HG02973 (cell line): ENCODE measurements around the gene FNDC3B.
A peak's percentile ranks its signal among the peaks of the same experiment; 100 is the strongest.

Source experiments
- ATAC-seq: cut with Tn5 transposase; IDR thresholded peaks from one replicate; pipeline ENCODE4 v1.9.1; 2021; ENCODE audit warnings: moderate library complexity; ENCODE audit not compliant: unreplicated experiment

The FNDC3B gene

DNA sequence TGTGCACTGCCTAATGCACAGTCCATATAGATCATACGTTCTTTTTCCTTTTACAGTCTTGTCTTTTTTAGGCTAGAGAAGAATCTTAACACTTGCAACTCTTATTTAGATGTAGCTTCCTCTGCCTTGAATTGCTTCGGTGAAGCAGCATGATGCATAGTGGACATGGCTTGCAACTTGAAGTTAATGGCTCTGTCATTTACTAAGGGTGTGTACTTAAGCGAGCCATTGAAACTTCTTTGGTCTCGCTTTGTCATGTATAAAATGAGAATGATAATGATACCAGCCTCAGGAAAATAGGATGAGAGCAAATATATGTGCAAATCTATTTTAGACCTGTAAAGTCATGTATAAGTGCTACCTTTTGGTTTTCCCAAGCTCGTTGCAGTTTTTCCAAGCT, 261.5 kb downstream of the FNDC3B start:
- ATAC-seq: no peak

DNA sequence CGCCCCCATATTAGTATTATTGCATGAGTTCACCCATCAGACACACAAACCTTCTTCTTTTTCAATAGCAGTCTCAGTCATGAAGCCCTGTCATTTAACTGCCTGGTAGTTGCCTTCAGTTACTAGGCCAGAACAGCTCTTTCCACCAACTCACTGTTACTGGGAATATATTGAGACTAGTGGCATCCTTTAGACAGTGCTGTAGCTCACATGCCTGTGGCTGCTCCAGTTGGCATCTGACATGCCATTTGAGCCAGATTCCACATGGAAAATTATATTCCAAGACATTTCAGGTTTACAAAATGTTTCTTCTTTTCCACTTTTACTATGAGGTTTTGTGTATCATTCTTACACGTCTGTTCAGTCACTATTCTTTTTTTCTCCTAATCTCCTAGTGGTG, 262.8 kb downstream of the FNDC3B start:
- no peak for ATAC-seq

DNA sequence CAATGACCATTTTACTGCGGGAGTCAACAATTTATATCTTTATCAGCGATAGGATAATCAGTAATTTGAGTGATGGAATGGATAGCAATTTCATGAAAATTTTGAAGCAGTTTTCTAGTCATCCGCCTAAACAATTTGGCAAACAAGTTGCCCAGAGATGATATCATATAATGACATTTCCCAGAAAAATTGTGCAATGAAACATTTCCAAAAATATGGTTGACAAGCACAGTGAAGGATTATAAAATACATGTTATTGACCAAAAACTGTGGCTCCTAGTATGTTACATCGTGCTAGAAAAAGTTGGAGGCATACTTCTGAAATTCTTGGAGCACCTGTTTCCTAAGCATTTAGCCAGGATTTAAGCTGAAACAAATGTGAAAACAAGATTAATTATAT, 263.8 kb downstream of the FNDC3B start:
- ATAC-seq: no peak

DNA sequence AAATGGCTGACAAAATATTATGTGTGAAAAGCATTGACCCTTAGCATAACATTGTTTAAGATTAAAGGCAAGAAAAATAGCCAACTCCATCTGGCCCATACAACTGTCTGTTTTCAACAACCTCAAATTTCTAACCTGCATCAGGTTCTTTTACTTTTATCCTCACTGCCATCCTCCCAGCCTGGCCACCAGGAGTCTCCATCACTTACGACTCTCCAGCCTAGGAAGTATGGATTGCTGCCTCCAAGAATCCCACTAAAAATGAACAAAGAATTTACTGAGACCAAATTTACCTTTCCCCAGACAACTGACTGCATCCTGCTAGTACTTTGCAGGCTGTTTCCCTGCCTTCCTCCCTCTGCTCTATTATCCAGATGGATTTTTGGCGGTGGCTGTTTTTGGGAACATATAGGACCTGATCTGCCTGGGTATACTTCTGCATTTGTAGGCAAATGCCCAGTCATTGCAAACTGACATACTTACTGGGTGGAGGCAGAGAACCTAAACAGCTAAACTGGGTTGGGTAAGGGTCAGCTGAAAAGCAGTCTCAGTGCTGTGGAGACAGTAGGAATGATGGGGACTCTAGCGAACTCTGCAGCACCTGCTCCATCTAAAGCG, 264.7 kb downstream of the FNDC3B start:
- ATAC-seq: no peak

DNA sequence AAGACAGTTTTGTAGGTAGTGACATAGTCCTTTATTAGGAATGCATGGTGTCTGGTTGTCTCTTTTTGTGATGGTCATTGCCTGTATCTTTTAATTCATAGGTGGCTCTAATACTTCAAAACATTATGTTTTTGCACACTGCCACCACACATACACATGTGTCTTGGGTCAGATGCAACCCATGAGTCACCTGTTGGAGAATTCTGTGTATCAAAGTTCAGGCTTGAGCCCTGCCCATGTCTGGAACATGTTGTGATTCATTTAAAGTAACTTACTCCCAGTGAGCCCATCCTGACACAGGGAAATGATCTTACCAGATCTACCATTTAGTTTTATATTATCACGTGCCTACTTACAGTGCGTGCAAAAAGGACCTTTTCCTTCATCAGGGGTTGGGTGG, 266.2 kb downstream of the FNDC3B start:
- ATAC-seq: no peak

DNA sequence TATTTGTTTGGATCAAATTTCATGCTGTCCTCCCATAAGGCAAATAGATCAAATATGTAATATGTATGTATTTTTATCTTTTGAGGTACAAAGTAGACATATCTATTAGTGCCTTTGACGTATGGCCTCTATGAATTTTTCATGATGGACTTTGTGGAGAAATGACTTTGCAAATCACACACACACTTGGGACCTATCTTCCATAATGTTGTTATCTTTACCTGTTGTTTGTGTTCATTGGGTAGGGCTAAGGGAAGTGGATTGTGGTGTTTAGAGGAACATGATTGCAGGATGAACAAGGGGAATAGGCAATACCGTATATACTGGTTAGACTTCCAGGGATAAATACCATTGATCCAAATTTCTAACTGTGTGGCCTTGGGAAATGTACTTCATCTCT, 266.6 kb downstream of the FNDC3B start:
- ATAC-seq: no peak

DNA sequence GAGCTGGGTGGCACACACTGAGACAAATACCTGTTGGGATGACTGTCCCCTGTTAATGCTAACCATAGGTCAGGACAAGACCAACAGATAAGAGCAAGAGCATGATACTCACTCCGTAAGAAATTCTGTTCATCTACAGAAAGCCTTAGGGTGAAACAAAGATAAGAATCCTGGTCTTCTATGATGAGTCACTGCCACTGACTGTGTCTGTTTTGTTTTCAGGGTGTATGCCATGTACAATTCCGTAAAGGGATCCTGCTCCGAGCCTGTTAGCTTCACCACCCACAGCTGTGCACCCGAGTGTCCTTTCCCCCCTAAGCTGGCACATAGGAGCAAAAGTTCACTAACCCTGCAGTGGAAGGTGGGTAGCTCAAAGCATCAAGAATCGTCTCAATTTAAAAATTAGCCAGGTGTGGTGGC, 267.8 kb downstream of the FNDC3B start:
- no peak for ATAC-seq

DNA sequence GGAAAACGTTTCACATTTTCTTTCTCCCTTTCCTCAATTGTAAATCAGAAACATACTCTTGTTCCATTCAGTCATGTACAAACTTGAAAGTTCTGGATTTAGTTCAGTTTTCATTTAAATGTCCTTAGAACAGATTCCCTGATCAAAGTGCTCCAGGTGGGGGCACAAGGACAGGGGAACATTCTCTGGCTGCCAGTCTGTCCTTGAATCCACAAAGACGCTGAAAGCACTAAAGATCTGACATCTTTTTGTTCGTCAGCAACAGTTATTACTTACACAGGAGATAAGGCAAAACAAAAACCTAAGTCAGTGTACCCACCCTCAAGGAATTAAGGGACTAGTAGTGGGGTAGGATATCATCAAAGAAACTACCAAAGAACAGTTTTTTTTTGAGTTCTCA, 269.7 kb downstream of the FNDC3B start:
- ATAC-seq: no peak

DNA sequence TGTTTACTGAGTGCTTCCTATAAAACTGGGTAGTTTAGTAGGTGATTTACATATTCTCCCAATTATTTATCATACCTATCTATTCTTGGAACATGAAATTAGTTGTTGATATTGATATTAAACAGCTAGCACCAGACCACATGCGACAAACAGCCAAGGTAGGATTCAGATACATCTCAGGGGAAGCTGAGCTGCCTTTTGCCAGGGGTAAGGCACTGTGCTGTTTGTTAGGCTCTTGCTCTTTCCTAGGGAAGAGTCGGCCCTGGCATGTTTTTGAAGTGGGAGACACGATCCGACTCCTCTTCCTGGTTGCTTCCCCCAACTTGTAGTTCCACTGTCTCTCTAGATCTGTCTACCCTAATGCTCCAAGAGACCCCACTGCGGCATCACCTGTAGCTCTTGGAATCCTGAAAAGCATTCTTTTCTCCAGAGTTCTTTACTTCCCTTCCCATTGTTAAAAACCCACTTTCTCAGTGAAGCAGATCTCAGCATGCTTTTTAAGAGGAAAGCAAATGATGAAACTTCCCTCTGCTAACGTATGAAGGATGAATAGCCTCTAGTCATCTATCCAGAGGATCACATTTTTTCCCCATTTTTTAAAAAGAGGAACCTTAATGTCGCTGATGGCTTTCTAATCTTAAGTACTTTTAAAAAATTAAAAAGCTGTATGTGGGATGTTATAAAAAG, 270.5 kb downstream of the FNDC3B start:
- no peak for ATAC-seq

DNA sequence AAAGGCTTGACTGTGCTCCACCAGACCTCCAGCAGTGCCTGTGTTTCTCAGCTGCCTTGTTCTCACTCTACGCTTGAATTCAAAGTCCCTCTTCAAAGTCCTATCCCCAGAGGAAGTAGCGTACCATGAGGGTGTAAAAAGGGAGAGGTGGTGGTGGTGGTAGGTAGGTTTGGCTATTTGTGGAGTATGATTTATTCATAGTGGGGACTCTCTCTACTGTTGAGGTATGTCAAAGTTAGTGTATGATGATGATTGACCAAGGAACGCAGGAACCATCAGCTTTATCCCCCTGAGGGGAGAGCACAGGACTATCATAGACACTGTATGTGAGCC, 271.0 kb downstream of the FNDC3B start:
- no peak for ATAC-seq

DNA sequence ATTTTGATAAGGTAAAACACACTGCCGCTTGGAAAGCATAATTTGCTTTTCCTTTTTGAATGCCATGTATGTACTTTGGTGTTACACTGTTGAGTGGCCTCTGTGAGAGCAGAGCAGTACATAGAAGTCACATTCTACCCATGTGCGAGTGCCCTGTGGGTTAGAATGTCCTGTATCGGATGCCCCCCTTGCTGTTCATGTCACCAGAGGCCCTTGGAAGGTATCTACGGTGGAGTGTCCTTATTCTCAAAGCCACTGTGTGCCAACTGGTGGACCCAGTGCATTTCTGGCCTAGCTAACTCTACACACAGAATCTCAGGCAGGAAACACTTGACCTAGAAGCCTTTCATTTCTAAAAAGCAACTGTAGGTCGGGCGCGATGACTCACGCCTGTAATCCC, 271.8 kb downstream of the FNDC3B start:
- no peak for ATAC-seq

DNA sequence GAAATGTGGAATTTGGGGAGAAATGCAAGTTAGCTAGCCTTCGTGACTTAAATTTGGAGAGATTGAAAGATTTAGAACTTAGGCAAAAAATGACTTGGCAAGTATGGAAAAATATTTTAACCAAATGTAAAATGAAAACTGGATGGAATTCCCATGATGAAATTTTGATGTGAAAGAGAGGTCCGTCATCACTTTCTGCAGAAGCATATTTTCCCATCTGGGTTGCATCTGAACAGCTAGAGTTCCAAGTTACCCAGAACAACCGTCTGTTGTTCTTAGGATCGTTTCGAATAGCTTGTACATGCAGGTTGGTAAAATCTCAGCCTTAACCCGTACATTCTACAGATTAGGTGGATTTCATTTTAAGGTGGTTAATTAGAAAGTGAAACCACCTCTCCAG, 272.6 kb downstream of the FNDC3B start:
- no peak for ATAC-seq

DNA sequence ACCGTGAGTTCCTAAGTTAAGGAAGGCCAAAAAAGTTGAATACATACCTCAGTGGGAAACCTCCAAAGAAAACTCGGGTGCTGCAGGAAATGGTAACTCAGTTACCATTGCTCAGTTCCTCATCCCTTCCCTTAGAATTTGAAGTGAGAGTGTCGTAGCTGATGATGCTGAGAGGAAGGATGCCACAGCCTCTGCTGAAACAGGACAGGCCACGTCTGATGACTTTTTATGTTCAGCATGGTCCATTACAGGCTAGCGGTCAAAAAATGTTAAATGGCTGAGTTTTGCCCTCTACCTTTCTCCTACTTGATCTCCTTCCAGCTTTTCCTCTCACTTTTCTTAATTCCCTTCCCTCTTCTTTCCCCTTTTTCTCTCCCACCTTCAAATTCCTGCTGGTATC, 273.3 kb downstream of the FNDC3B start:
- no peak for ATAC-seq

DNA sequence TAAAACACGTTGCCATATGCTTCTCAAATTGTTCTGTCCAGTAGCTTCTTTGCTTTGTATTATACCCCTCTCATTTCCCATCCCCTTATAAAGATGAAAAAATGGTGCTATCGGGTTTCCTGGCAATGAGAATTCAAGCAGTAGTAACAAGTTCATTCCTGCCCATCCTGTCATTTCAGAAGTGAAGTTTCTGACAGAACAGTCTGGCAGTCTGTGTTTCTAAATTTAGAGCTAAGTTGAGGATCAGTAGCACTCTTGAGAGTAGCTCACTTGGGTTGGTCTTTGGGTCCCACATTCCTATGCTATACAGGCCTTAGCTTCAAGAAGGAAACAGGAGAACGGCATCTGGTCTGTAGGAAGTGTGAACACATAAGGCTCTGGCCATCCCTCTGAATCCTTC, 274.3 kb downstream of the FNDC3B start:
- ATAC-seq: no peak

DNA sequence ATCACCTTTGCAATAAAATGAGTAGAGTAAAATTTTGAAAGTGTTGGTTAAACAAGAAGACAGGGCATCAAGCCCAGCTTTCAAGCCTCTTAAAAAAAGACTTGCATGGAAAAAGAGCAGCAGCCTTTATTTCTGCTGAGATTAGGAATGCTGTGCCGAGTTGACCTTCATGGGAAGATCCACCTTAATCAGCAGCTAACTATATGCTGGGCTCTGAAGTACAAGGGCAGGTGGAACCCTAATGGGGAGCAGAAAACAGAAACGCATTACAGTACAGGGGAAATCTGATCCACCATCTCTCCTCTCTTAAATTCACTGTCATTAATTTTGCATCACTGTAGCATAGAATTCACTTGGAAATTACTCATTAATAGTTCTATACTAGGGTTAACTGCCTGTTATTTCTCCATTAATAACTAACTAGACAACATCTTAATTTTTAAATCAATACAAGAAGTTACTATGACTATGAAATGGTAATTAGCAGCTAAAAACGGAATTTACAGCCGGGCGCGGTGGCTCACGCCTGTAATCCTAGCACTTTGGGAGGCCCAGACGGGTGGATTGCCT, 275.3 kb downstream of the FNDC3B start:
- ATAC-seq: no peak

DNA sequence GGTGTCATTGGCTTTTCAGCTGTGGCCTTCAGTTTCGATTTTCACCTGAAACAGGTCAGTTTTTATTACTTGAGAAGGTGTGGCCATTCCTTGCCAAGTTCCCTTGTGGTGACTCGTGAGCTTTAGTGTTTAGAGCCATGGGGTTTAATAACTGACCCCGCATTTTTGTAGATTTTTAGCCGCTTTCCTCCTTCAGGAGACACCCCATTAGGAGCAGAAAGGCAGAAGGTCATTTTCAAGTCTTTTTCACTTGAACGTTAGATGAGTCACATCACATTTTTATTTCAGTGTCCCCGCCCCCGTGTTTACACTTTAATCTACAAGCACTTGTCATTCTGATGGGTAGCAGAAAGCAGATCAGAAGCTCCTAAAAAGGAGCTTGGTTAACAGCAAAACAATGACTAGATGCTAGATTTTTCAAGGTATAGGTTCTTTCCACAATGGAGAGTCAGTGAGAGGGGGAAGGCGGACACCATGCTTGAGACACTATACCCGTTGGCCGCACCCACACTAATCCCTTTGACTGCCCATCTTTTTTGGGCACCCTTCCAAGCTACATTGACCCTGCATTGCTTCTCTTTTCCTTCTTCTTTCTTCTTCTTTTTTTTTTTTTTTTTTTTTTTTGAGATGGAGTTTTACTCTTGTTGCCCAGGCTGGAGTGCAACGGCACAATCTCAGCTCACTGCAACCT, 276.2 kb downstream of the FNDC3B start:
- no peak for ATAC-seq

DNA sequence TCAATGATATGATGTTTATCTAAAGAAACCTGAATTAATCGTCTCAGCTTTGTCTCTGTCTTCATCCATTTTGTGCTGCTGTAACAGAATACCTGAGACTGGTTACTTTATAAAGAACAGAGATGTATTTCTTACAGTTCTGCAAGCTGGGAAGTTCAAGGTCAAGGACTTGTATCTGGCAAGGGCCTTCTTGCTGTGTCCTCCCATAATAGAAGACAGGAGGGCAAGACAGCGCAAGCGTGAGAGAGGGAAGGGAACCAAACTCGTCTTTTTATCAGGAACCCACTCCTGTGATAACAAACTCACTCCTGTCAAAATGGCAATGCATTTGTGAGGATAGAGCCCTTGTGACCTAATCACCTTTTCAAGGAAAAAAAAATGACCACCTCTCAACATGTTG, 277.4 kb downstream of the FNDC3B start:
- no peak for ATAC-seq

DNA sequence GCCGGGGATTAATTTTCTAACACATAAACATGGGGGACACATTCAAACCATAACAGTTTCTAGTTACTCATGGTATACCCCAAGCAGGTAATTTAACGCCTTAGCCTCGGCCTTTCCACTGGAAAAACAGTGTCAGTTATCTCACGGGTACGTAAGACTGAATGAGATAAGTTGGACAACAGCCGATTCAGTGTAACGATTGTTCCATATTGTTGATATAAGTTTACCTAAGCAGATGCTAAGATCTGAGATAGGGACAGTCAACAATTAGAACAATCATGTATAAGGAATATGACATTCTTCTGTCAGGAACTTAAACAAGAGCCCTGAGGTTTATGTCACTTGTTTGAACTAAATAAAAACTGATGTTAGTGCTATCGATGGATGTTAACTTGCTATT, 278.1 kb downstream of the FNDC3B start:
- no peak for ATAC-seq

DNA sequence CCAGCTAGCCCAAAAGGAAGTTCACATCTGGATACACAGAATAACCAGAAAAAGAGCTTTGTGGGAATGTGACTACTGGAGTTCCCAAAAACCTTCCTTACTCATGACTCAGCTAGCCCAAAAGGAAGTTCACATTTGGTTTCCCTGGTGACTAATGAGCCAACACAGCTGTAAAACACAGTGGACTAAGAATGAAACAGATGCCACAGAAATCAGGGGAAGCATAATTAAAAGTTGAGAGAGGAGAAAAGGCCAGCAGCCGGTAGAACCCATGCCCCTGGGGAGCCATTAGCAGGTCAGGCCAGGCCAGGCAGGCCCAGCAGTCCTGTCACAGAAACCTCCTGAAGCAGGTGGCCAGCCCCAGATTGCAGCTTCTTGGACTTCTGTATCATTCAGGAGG, 278.6 kb downstream of the FNDC3B start:
- peak; percentile 52 for ATAC-seq

DNA sequence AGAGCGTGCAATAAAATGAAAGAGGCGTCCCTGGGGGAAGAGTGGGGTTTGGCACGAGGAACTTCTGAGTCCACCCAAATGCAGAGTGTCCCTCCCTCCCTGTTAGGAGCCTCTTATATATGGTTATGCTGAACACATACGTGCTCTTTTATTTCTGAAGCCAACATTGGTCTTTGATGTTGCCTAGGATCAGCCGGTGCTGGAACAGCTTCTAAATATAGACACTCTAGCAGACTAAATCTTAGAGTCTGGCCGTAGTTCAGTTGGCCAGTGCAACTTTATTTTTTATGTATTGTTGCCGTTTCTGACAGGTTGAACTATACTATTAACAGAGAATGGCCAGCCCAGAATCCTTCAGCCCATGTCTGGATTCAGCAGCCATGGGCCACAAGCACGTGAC, 280.2 kb downstream of the FNDC3B start:
- no peak for ATAC-seq

DNA sequence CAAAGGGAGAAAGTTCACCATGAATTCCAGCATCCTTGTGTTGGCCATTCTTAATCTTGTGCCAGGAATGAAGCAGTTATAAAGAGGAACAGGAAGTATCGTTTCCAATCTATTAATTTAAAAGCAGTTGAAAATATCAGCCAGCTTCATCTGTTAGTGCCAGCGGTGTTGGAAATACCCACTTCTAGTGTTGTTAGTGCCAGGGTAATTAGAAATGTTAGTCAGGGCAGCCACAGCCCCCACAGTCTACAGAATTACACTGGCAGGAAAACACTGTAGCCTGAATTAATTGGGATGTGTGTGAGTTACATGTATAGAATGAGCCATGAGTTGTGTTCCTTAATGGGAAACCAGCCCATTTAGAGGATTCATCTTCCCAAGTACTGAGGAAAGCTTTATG, 281.1 kb downstream of the FNDC3B start:
- no peak for ATAC-seq

DNA sequence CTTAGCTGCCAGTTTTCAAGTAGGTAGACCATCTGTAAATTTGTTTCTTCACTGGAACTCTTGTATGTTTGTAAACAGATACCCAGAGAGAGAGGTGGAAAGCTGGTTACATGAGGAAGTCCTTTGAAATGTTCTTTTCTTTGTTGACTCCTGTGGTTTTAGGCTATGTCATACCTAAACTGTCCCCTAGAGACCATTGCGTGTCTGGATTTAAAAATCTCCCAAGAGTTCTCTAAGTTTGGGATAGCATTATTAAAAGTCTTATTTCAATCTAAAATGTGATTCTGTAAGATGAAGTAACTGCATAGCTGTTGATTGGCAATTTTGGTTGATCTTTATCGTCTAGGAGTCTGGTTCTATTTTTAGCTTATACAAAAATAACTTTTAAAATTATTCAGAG, 281.7 kb downstream of the FNDC3B start:
- ATAC-seq: peak; percentile 56
